Measurements from ENCODE around the gene TJP1.
"Not testable (repeated sequence)": the region's sequence is repeated elsewhere in the genome, so short reads cannot be mapped to it uniquely, and the experiment has no call there.

The TJP1 gene

DNA sequence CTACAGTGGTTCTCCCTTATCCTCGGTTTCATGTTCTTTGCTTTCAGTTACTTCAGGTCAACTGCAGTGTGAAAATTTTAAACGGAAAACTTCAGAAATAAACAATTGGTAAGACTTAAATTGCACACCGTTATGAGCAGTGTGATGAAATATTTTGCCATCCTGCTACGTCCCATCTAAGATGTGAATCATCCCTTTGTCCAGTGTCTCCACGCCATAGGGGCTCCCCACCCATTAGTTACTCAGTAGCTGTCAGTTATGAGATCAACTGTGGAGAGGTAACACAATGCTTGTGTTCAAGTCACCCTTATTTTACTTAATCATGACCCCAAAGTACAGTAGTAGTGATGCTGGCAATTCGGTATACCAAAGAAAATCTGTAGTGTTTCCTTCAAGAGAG lies 47.4 kb downstream of the TJP1 start:
- Mint-ChIP-seq H3K9me3 (no peaks in the 10 kb centered on the region), H3K27me3 (peaks cover 4% of the 10 kb centered on the region), H3K4me3 (no peak overlapping the region), H3K4me1 (no peaks in the 10 kb centered on the region), H3K27ac (no peak overlapping the region), H3K36me3 (no peaks in the 10 kb centered on the region)
- no peak for ATAC-seq (ENCODE audit: low read depth)
- DNase-seq (ENCODE audit: low spot score in 2 of 2) = no peak

- no peaks in the 10 kb centered on the region for H3K36me3 Mint-ChIP-seq
- no peak overlapping the region for H3K27ac Mint-ChIP-seq
- DNase-seq (ENCODE audit: low spot score in 2 of 2) (no peak), ATAC-seq (ENCODE audit: low read depth) (no peak)
- H3K9me3 Mint-ChIP-seq = no peaks in the 10 kb centered on the region
- H3K27me3 Mint-ChIP-seq = peaks cover 1% of the 10 kb centered on the region
- no peak overlapping the region for H3K4me3 Mint-ChIP-seq
- H3K4me1 Mint-ChIP-seq = no peaks in the 10 kb centered on the region
These were observed 48.5 kb downstream of the TJP1 start for GRCh38 chr15:29773816-29774215.

DNA sequence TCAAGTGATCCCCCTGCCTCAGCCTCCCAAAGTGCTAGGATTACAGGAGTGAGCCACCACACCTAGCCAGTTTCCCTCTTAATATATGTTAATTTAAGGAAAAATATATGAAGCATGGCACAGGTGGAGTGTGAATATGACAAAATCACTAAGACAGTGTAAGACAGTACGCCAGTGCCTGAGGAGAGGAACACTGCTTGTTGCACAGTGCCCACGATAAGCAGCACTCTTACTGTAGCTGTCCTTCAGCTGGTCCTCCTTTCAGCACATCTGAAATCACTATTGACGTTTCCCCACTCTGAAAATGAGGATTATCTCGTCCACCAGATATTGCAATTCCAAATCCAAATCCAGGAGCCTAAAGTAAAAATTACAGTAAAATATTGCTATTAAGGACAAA lies 49.3 kb downstream of the TJP1 start:
- DNase-seq (ENCODE audit: low spot score in 2 of 2) = no peak
- Mint-ChIP-seq H3K4me3 (no peak overlapping the region), H3K27ac (no peak overlapping the region), H3K27me3 (peaks cover 1% of the 10 kb centered on the region), H3K36me3 (no peaks in the 10 kb centered on the region), H3K4me1 (no peaks in the 10 kb centered on the region), H3K9me3 (no peaks in the 10 kb centered on the region)
- no peak for ATAC-seq (ENCODE audit: low read depth)

GRCh38 chr15:29770796-29771195 lies 51.5 kb downstream of the TJP1 start:
- no peaks in the 10 kb centered on the region for H3K36me3 Mint-ChIP-seq
- peaks cover 10% of the 10 kb centered on the region for H3K27me3 Mint-ChIP-seq
- no peak for ATAC-seq (ENCODE audit: low read depth)
- no peak for DNase-seq (ENCODE audit: low spot score in 2 of 2)
- no peak overlapping the region for H3K4me3 Mint-ChIP-seq
- peaks cover 3% of the 10 kb centered on the region for H3K9me3 Mint-ChIP-seq
- H3K4me1 Mint-ChIP-seq = no peaks in the 10 kb centered on the region
- no peak overlapping the region for H3K27ac Mint-ChIP-seq

DNA sequence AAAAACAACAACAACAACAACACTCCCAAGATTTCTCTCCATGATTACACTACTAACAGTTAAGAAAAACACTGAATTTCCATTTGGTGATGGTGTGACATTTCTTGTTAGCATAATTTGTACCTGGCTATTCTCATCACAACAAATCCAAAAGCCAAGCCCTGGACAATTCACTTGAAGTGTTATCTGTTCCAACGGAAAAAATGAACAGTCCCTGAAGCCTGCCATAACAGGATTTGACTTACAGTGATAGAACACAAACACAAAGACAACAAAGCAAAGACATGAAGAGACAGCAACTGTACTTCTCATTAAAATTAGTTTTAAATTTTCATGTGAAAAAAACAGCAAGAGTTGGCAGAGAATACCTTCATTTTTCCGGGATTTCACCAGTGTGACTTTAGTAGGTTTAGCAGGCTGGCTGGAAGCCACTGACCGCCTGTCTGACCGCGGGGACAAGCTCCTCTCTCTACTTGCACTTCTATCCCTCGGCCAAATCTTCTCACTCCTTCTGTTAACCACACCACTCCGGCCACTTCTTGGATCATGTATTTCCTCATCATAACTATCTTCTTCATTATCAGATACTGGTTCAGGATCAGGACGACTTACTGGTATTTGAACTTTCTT lies 56.3 kb downstream of the TJP1 start:
- ATAC-seq (ENCODE audit: low read depth) = no peak
- Mint-ChIP-seq H3K4me1 (no peaks in the 10 kb centered on the region), H3K27ac (no peak overlapping the region), H3K36me3 (no peaks in the 10 kb centered on the region), H3K4me3 (no peak overlapping the region), H3K27me3 (peaks cover 9% of the 10 kb centered on the region), H3K9me3 (peaks cover 3% of the 10 kb centered on the region)
- no peak for DNase-seq (ENCODE audit: low spot score in 2 of 2)

- Mint-ChIP-seq H3K4me3 (no peak overlapping the region), H3K27me3 (peaks cover 9% of the 10 kb centered on the region), H3K4me1 (no peaks in the 10 kb centered on the region), H3K27ac (no peak overlapping the region), H3K9me3 (peaks cover 3% of the 10 kb centered on the region), H3K36me3 (no peaks in the 10 kb centered on the region)
- ATAC-seq (ENCODE audit: low read depth) (no peak), DNase-seq (ENCODE audit: low spot score in 2 of 2) (no peak)
These were observed 56.9 kb downstream of the TJP1 start for GRCh38 chr15:29765234-29765841.

- ATAC-seq (ENCODE audit: low read depth) = no peak
- Mint-ChIP-seq H3K4me1 (no peaks in the 10 kb centered on the region), H3K27ac (no peak overlapping the region), H3K4me3 (no peak overlapping the region), H3K27me3 (no peaks in the 10 kb centered on the region), H3K9me3 (no peaks in the 10 kb centered on the region), H3K36me3 (no peaks in the 10 kb centered on the region)
- DNase-seq (ENCODE audit: low spot score in 2 of 2) = no peak
These were observed 62.7 kb downstream of the TJP1 start for GRCh38 chr15:29759596-29759995.

- no peaks in the 10 kb centered on the region for H3K36me3 Mint-ChIP-seq
- peaks cover 1% of the 10 kb centered on the region for H3K9me3 Mint-ChIP-seq
- H3K4me1 Mint-ChIP-seq = no peaks in the 10 kb centered on the region
- ATAC-seq (ENCODE audit: low read depth) (no peak), DNase-seq (ENCODE audit: low spot score in 2 of 2) (no peak)
- no peak overlapping the region for H3K27ac Mint-ChIP-seq
- H3K27me3 Mint-ChIP-seq = no peaks in the 10 kb centered on the region
- no peak overlapping the region for H3K4me3 Mint-ChIP-seq
These were observed 65.7 kb downstream of the TJP1 start for GRCh38 chr15:29756358-29757267.

- not testable (repeated sequence) for H3K27ac Mint-ChIP-seq; ATAC-seq (ENCODE audit: low read depth); DNase-seq (ENCODE audit: low spot score in 2 of 2); H3K4me1 Mint-ChIP-seq; H3K4me3 Mint-ChIP-seq; H3K27me3 Mint-ChIP-seq; H3K36me3 Mint-ChIP-seq; H3K9me3 Mint-ChIP-seq
These were observed 68.3 kb downstream of the TJP1 start for GRCh38 chr15:29754009-29754408.

DNA sequence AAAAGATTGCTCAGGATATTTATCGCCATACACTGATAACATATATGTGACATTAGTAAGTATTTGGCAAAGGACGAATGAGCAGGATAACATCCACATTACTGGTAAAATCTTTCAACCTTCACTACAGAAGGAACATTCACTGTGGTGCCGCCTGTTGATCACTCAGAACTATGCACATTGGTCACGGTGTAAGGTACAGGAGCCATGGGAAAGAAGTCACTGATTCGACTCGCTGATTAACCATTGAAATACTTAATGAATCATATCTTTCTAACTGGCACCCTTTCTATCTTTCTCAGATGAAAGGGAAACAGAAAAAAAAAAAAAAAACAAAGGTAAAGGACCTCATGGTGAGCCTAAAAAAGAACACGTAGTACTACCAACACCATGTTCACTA lies 68.8 kb downstream of the TJP1 start:
- DNase-seq (ENCODE audit: low spot score in 2 of 2) (no peak), ATAC-seq (ENCODE audit: low read depth) (no peak)
- H3K27me3 Mint-ChIP-seq = peaks cover 1% of the 10 kb centered on the region
- H3K4me1 Mint-ChIP-seq = no peaks in the 10 kb centered on the region
- no peak overlapping the region for H3K27ac Mint-ChIP-seq
- H3K9me3 Mint-ChIP-seq = peaks cover 1% of the 10 kb centered on the region
- no peaks in the 10 kb centered on the region for H3K36me3 Mint-ChIP-seq
- no peak overlapping the region for H3K4me3 Mint-ChIP-seq

- no peak for DNase-seq (ENCODE audit: low spot score in 2 of 2)
- H3K4me3 Mint-ChIP-seq = no peak overlapping the region
- no peak overlapping the region for H3K27ac Mint-ChIP-seq
- no peaks in the 10 kb centered on the region for H3K4me1 Mint-ChIP-seq
- H3K36me3 Mint-ChIP-seq = no peaks in the 10 kb centered on the region
- peaks cover 1% of the 10 kb centered on the region for H3K27me3 Mint-ChIP-seq
- no peak for ATAC-seq (ENCODE audit: low read depth)
- peaks cover 1% of the 10 kb centered on the region for H3K9me3 Mint-ChIP-seq
These were observed 71.5 kb downstream of the TJP1 start for GRCh38 chr15:29750754-29751153.

DNA sequence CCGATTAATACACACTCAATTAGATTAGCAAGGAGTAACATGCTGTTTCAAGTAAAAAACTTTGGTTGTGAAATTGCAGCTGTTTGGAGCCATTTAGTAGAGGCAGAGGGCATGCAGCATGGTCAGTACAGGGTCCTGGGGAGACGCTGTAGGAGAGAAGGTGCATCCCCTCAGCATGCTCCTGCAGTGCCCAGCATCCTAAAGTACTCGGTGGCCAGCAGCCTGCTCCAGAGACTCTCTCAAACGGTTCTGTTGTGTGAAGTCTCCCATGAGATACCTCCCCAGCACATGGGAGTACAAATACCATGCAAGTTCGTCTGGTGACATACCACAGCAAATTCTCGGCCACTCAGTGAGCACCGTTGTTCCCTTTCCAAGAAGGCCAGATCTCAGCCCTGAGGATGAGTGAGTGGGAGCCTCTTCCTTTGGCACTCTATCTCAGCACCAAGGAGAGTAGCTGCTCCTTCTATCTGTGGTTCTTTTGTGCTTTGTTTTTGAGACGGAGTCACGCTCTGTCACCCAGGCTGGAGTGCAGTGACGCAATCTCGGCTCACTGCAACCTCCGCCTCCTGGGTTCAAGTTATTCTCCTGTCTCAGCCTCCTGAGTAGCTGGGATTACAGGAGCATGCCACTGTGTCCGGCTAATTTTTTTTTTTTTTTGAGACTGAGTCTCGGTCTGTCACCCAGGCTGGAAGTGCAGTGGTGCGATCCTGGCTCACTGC lies 72.7 kb downstream of the TJP1 start:
- Mint-ChIP-seq H3K36me3 (no peaks in the 10 kb centered on the region), H3K4me1 (no peaks in the 10 kb centered on the region), H3K4me3 (no peak overlapping the region), H3K27ac (no peak overlapping the region), H3K9me3 (peaks cover 1% of the 10 kb centered on the region), H3K27me3 (peaks cover 1% of the 10 kb centered on the region)
- ATAC-seq (ENCODE audit: low read depth) (no peak), DNase-seq (ENCODE audit: low spot score in 2 of 2) (no peak)

DNA sequence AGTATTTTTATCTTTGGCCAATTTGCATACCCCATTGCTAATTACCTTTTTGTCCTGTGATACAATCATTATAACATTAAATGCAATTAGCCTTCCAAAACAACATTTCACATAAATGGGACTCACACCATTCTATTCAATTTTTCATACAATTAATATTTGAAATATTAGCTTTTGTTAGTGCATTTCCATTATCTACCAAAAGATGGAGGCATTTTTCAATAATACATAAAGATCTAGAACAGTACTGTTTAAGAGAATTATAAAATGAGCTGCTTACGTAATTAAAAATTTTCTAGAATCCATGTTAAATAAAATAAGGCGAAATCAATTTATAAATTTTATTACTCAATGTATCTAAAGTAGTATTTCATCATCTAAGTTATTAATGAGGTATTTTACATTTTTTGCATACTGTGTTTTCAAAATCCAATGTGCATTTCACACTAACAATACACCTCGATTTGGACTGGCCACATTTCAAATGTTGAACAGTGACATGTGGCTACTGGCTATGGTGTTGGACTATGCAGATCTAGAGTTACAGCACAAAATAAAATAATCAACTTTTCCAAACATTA lies 74.3 kb downstream of the TJP1 start:
- ATAC-seq (ENCODE audit: low read depth) = no peak
- Mint-ChIP-seq H3K27ac (no peak overlapping the region), H3K27me3 (peaks cover 1% of the 10 kb centered on the region), H3K4me3 (no peak overlapping the region), H3K36me3 (no peaks in the 10 kb centered on the region), H3K4me1 (no peaks in the 10 kb centered on the region), H3K9me3 (peaks cover 1% of the 10 kb centered on the region)
- no peak for DNase-seq (ENCODE audit: low spot score in 2 of 2)

DNA sequence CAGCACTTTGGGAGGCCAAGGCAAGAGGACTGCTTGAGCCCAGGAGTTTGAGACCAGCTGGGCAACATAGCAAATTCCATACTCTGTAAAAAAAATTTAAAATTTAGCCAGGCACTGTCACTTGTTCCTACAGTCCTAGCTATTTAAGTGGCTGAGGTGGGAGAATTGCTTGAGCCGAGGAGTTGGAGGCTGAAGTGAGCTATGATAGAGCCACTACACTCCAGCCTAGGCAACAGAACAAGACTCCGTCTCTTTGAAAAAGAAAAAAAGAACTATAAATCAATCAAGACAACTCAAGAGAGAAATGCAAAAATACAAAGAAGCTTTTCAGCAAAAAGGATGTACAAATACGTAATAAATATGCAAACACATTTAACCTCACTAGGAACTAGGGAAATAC lies 78.8 kb downstream of the TJP1 start:
- H3K4me1 Mint-ChIP-seq = no peaks in the 10 kb centered on the region
- no peaks in the 10 kb centered on the region for H3K27me3 Mint-ChIP-seq
- no peak overlapping the region for H3K27ac Mint-ChIP-seq
- ATAC-seq (ENCODE audit: low read depth) (no peak), DNase-seq (ENCODE audit: low spot score in 2 of 2) (no peak)
- H3K9me3 Mint-ChIP-seq = no peaks in the 10 kb centered on the region
- H3K36me3 Mint-ChIP-seq = no peaks in the 10 kb centered on the region
- H3K4me3 Mint-ChIP-seq = no peak overlapping the region

Measured in memory B cell (primary cell).